Measurements from ENCODE around the gene DUSP8. TPM values are rescaled to one million over a fixed set of nuclear protein-coding genes. Genes with fewer than 3 reads are reported as not detected.

The DUSP8 gene
- total RNA-seq, 4 donors from 2014 or later, result 1.9 to 4.8 (median 3.0) TPM

DNA sequence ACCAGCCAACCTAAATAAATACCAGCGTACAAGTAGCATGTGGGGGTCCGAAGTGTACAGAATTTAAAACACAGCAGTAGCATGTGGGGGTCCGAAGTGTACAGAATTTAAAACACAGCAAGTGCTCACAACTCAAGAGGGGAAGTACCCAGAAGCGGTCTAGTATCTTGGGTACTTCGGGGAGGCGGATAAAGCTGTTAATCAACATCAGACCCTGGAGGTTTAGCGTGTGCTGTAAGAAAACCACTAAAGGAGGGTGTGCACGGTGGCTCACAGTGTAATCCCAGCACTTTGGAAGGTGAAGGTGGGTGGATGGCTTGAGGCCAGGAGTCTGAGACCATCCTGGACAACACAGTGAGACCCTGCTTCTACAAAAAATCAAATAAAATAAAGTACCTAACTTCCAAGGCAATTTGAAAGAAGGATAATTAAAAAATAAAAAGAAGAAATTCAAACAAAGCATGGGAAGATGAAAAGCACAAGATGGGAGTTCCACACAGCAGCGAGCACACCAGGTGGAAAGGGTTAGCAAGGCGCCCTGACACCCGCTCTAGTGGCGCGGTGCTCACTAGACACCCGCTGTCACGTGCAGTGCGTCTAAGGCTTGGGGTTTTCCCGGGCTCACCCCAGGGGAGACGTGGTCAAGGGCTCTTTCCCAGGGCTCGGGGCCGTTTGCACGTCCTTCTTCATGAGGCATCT, 50.5 kb downstream of the DUSP8 start:
- 45% methylated on average over 21 of the region's 21 CpGs for WGBS
- no peak overlapping the region for H3K27ac ChIP-seq
- no peak for DNase-seq (ENCODE audit: low spot score in 2 of 2)

DNA sequence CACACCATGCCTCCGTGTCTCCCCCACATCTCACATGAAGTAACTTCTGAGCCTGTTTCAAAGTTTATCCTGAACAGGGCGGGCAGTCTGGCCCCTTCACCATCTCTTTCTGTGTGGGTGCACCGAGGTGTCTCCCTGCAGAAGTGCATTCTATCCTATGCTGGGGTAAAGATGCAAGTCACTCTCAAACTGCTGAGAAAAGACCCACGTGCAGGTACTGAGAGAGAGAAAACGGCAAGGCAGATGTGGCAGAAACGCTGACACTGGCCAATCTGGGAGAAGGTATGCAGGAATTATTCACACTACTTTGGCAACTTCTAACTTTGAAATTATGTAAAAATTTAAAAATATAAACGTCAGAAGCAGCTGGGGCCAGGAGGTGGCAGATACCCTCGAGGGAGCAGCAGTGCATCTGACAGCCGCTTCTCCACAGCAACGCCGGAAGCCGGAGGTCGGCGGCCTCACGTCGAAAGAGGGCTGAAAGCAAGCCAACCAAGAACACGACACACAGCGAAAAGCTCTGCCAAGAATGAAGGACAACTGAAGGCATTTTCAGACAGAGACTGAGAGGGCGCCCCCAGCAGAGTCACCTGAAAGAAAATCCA, 51.3 kb downstream of the DUSP8 start:
- Histone ChIP-seq H3K4me3 (no peak overlapping the region), H3K36me3 (no peaks in the 10 kb centered on the region), H3K4me1 (peaks cover 59% of the 10 kb centered on the region), H3K27me3 (no peaks in the 10 kb centered on the region), H3K27ac (no peak overlapping the region), H3K9me3 (no peaks in the 10 kb centered on the region)
- no peak for DNase-seq (ENCODE audit: low spot score in 2 of 2)
- TF ChIP-seq, protein P1, sequence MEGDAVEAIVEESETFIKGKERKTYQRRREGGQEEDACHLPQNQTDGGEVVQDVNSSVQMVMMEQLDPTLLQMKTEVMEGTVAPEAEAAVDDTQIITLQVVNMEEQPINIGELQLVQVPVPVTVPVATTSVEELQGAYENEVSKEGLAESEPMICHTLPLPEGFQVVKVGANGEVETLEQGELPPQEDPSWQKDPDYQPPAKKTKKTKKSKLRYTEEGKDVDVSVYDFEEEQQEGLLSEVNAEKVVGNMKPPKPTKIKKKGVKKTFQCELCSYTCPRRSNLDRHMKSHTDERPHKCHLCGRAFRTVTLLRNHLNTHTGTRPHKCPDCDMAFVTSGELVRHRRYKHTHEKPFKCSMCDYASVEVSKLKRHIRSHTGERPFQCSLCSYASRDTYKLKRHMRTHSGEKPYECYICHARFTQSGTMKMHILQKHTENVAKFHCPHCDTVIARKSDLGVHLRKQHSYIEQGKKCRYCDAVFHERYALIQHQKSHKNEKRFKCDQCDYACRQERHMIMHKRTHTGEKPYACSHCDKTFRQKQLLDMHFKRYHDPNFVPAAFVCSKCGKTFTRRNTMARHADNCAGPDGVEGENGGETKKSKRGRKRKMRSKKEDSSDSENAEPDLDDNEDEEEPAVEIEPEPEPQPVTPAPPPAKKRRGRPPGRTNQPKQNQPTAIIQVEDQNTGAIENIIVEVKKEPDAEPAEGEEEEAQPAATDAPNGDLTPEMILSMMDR (IDR thresholded peaks at IDR 0.05), result no peak
- TF ChIP-seq EP300 (IDR thresholded peaks at IDR 0.05) (no peak), POLR2A (IDR thresholded peaks at IDR 0.05) (no peak), POLR2AphosphoS5 (IDR thresholded peaks at IDR 0.05) (no peak)
- WGBS, result 49% methylated on average over 19 of the region's 19 CpGs

More for the DNA sequence above, 50.5 kb downstream of the DUSP8 start:
- TF ChIP-seq POLR2A (IDR thresholded peaks at IDR 0.05) (no peak), POLR2AphosphoS5 (IDR thresholded peaks at IDR 0.05) (no peak), EP300 (IDR thresholded peaks at IDR 0.05) (no peak)
- TF ChIP-seq, protein P1 (IDR thresholded peaks at IDR 0.05), result no peak
- no peaks in the 10 kb centered on the region for H3K36me3 ChIP-seq
- peaks cover 52% of the 10 kb centered on the region for H3K4me1 ChIP-seq
- no peak overlapping the region for H3K4me3 ChIP-seq
- no peaks in the 10 kb centered on the region for H3K27me3 ChIP-seq
- H3K9me3 ChIP-seq, result no peaks in the 10 kb centered on the region

DNA sequence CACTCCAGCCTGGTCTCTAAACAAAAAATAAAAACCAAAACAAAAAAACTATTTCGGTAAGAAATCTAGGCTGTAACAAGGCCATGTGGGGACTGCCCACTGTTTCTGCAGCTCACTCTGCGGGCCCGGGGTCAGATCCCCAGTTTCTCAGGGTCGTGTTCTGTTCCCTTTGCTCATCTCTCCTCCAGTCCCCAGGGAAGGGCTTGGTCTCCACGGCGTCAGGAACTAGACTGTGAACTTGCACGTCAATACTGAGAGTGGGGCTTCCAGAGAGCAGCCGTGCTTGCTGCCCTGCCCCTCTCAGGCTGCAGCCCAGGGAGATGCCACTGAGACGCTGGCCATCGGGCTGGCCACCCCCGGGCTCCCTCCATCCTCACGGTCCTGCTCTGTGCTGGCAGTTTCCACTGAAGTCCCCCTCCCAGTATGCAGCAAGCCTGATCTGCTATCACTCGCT, 51.8 kb downstream of the DUSP8 start:
- 71% methylated on average over 12 of the region's 13 CpGs for WGBS
- Histone ChIP-seq H3K27ac (no peak overlapping the region), H3K4me1 (peaks cover 64% of the 10 kb centered on the region), H3K9me3 (no peaks in the 10 kb centered on the region), H3K27me3 (no peaks in the 10 kb centered on the region), H3K4me3 (no peak overlapping the region), H3K36me3 (no peaks in the 10 kb centered on the region)
- TF ChIP-seq, protein P1 (IDR thresholded peaks at IDR 0.05), result no peak
- TF ChIP-seq POLR2AphosphoS5 (IDR thresholded peaks at IDR 0.05) (no peak), POLR2A (IDR thresholded peaks at IDR 0.05) (no peak), EP300 (IDR thresholded peaks at IDR 0.05) (no peak)
- DNase-seq (ENCODE audit: low spot score in 2 of 2), result no peak

DNA sequence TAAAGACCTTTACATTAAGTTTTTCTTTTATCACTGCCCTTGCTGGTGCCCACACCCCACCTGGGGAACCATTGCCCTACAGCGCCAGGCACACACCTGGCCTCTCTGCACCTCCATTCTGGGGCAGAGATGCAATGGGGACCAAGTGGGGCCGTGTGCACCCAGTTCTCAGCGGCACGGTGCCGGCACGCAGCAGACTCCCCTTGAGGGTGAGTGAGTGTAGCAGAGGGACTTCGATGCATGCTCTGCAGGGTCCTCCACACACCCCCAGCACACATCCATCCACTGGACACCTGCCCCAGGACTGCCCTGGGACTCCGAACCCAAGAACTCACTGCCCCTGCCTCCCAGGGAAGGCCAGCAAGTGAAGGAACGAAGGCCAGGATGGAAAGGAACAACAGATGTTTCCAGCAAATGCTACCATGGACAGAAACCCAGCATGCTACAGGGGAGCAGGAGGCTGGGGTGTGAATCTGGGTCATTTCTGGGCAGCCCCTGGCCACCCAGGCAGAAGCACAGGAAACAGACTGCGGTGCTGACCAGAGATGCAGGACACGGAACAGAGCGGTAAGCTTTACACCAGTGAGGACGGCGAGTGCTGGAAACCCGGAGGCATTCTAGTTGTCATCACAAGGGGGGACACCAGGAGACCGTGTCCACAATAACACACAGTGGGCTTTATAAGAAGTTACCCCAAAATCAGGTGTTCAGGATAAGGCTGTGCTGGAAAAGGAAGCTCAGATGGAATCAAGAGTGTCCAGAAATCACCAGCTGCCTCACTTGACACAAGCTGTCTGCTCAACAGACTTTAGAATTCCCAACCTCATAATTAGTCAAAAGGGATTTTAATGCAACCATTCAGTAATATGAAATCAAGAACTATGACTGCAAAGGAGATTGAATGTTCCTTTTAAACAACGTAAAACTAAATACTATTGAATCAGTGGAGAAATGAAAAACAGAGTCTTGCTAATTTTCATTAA, 52.8 kb downstream of the DUSP8 start:
- no peak overlapping the region for H3K4me3 ChIP-seq
- H3K27ac ChIP-seq, result no peak overlapping the region
- no peaks in the 10 kb centered on the region for H3K36me3 ChIP-seq
- no peaks in the 10 kb centered on the region for H3K27me3 ChIP-seq
- no peak for DNase-seq (ENCODE audit: low spot score in 2 of 2)
- TF ChIP-seq POLR2AphosphoS5 (IDR thresholded peaks at IDR 0.05) (no peak), POLR2A (IDR thresholded peaks at IDR 0.05) (no peak), EP300 (IDR thresholded peaks at IDR 0.05) (no peak)
- TF ChIP-seq, protein P1 (IDR thresholded peaks at IDR 0.05), result no peak
- peaks cover 73% of the 10 kb centered on the region for H3K4me1 ChIP-seq
- 91% methylated on average over 17 of the region's 17 CpGs for WGBS
- no peaks in the 10 kb centered on the region for H3K9me3 ChIP-seq

All from suprapubic skin (tissue), 4 donors.